ENCODE data around the gene GYS1.
"Not testable (repeated sequence)": the region's sequence is repeated elsewhere in the genome, so short reads cannot be mapped to it uniquely, and the experiment has no call there.

The GYS1 gene

DNA sequence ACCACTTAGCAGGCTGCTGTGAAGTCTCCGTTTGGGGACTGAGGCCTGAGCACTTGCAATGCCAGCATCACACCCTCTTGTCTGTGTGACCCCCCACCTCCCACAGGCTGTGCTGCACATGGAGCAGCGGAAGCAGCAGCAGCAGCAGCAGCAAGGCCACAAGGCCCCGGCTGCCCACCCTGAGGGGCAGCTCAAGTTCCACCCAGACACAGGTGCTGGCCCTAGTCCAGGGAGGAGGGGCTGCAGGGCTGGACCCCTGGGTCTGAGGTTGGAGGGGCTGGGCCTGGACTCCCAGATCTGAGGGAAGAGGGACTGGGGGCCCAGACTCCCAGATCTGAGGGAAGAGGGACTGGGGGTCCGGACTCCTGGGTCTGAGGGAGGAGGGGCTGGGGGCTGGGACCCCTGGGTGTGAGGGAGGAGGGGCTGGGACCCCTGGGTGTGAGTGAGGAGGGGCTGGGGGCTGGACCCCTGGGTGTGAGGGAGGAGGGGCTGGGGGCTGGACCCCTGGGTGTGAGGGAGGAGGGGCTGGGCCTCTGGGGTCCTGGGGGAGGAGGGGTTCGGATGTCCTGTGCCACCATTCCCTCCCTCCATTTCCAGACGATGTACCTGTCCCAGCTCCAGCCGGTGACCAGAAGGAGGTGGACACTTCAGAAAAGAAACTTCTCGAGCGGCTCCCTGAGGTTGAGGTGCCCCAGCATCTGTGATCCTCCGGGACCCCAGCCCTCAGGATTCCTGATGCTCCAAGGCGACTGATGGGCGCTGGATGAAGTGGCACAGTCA, 71.2 kb downstream of the GYS1 start:
- no peaks in the 10 kb centered on the region for H3K4me1 ChIP-seq (ENCODE audit: control insufficient read depth, insufficient read depth, low read length)
- H3K9me3 ChIP-seq (ENCODE audit: control insufficient read depth, insufficient read depth, low read depth, low read length), result no peaks in the 10 kb centered on the region
- no peak overlapping the region for H3K4me3 ChIP-seq (ENCODE audit: low read depth, low read length)
- no peak overlapping the region for H3K27ac ChIP-seq (ENCODE audit: extremely low read depth, low read depth, low read length)
- CTCF ChIA-PET, result no interaction called here
- H3K36me3 ChIP-seq (ENCODE audit: control insufficient read depth in 2 of 2, insufficient read depth in 1 of 2, low read length in 2 of 2), result peaks cover 15 to 40% of the 10 kb centered on the region in 2 experiments; a peak in 2 of 3 replicates
- TF ChIP-seq, protein P1, sequence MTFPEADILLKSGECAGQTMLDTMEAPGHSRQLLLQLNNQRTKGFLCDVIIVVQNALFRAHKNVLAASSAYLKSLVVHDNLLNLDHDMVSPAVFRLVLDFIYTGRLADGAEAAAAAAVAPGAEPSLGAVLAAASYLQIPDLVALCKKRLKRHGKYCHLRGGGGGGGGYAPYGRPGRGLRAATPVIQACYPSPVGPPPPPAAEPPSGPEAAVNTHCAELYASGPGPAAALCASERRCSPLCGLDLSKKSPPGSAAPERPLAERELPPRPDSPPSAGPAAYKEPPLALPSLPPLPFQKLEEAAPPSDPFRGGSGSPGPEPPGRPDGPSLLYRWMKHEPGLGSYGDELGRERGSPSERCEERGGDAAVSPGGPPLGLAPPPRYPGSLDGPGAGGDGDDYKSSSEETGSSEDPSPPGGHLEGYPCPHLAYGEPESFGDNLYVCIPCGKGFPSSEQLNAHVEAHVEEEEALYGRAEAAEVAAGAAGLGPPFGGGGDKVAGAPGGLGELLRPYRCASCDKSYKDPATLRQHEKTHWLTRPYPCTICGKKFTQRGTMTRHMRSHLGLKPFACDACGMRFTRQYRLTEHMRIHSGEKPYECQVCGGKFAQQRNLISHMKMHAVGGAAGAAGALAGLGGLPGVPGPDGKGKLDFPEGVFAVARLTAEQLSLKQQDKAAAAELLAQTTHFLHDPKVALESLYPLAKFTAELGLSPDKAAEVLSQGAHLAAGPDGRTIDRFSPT (tag by site-specific recombination; IDR thresholded peaks at IDR 0.05), result no peak
- TF ChIP-seq, protein P2, sequence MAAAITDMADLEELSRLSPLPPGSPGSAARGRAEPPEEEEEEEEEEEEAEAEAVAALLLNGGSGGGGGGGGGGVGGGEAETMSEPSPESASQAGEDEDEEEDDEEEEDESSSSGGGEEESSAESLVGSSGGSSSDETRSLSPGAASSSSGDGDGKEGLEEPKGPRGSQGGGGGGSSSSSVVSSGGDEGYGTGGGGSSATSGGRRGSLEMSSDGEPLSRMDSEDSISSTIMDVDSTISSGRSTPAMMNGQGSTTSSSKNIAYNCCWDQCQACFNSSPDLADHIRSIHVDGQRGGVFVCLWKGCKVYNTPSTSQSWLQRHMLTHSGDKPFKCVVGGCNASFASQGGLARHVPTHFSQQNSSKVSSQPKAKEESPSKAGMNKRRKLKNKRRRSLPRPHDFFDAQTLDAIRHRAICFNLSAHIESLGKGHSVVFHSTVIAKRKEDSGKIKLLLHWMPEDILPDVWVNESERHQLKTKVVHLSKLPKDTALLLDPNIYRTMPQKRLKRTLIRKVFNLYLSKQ (tag by site-specific recombination; IDR thresholded peaks at IDR 0.05; ENCODE audit: borderline replicate concordance), result no peak
- no peak for TF ChIP-seq ZSCAN16 (tag by site-specific recombination; IDR thresholded peaks at IDR 0.05)
- TF ChIP-seq ZNF76 (tag by site-specific recombination; IDR thresholded peaks at IDR 0.05; ENCODE audit: borderline replicate concordance, low read depth), result no peak
- POLR2A ChIA-PET, result interaction anchor here (0.5 to 0.7 kb wide), 3 partner anchors 77 to 1214 kb away, joined by 3 read pairs; no protein-coding TSS in a partner anchor

DNA sequence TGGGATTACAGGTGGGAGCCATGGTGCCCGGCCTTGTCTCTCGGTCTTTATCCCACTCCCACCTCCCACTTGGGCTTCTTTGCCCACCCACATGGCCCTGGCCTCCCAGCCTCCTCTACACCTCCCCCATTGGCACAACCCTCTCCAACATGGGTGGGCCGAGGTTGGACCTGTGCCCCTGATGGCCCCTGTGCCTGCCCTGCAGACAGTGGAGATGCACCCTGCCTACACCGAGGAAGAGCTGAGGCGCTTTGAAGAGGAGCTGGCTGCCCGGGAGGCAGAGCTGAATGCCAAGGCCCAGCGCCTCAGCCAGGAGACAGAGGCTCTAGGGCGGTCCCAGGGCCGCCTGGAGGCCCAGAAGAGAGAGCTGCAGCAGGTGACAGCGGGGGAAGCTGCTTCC, 72.2 kb downstream of the GYS1 start:
- POLR2A ChIA-PET, result interaction anchor here (0.5 kb wide), 1 partner anchor 76 kb away, joined by 3 read pairs; no protein-coding TSS in a partner anchor
- CTCF ChIA-PET, result interaction anchor here (0.6 kb wide), 1 partner anchor 53 kb away, joined by 3 read pairs; no protein-coding TSS in a partner anchor
- Histone ChIP-seq H3K9me3 (ENCODE audit: control insufficient read depth, insufficient read depth, low read depth, low read length) (no peaks in the 10 kb centered on the region), H3K36me3 (ENCODE audit: control insufficient read depth in 2 of 2, insufficient read depth in 1 of 2, low read length in 2 of 2) (peaks cover 18 to 42% of the 10 kb centered on the region in 2 experiments; a peak in 2 of 3 replicates), H3K27ac (ENCODE audit: extremely low read depth, low read depth, low read length) (no peak overlapping the region), H3K4me1 (ENCODE audit: control insufficient read depth, insufficient read depth, low read length) (no peaks in the 10 kb centered on the region), H3K4me3 (ENCODE audit: low read depth, low read length) (no peak overlapping the region)
- TF ChIP-seq, protein P3, sequence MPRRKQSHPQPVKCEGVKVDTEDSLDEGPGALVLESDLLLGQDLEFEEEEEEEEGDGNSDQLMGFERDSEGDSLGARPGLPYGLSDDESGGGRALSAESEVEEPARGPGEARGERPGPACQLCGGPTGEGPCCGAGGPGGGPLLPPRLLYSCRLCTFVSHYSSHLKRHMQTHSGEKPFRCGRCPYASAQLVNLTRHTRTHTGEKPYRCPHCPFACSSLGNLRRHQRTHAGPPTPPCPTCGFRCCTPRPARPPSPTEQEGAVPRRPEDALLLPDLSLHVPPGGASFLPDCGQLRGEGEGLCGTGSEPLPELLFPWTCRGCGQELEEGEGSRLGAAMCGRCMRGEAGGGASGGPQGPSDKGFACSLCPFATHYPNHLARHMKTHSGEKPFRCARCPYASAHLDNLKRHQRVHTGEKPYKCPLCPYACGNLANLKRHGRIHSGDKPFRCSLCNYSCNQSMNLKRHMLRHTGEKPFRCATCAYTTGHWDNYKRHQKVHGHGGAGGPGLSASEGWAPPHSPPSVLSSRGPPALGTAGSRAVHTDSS (tag by site-specific recombination; IDR thresholded peaks at IDR 0.05), result no peak
- 0 out of 2 replicates have a peak, but pooled peaks have one; percentile 20 for TF ChIP-seq ZFHX2 (tag by site-specific recombination; conservative IDR thresholded peaks at IDR 0.05)

DNA sequence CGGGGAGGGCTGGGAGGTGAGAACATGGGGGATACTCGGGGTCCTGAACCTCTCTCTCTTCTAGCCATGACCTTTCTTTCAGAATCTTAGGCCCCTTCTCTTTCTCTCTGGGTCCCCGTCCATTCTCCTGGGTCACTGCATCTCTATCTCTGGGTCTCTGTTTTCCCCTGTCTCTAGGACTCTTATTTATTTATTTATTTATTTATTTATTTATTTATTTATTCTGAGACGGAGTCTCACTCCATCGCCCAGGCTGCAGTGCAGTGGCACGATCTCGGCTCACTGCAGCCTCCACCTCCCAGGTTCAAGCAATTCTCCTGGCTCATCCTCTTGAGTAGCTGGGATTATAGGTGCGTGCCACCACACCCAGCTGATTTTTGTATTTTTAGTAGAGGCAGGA, 73.8 kb downstream of the GYS1 start:
- not testable (repeated sequence) for H3K27ac ChIP-seq (ENCODE audit: extremely low read depth, low read depth, low read length); H3K9me3 ChIP-seq (ENCODE audit: control insufficient read depth, insufficient read depth, low read depth, low read length); H3K4me1 ChIP-seq (ENCODE audit: control insufficient read depth, insufficient read depth, low read length); H3K4me3 ChIP-seq (ENCODE audit: low read depth, low read length)
- H3K36me3 ChIP-seq (ENCODE audit: control insufficient read depth in 2 of 2, insufficient read depth in 1 of 2, low read length in 2 of 2), result peaks cover 33 to 53% of the 10 kb centered on the region in 2 experiments; a peak in 2 of 3 replicates
- POLR2A ChIA-PET, result interaction anchor here (0.7 to 1.1 kb wide), 4 partner anchors 14 to 47 kb away, joined by 3 to 8 read pairs (median 4); partner anchors contain the start of genes DHDH and PPP1R15A
- CTCF ChIA-PET, result interaction anchor here (0.7 to 0.9 kb wide), 2 partner anchors 14 to 74 kb away, joined by 3 to 4 read pairs; partner anchors contain the start of genes GYS1 and RUVBL2
- TF ChIP-seq ZNF433 (tag by site-specific recombination; IDR thresholded peaks at IDR 0.05; ENCODE audit: low read depth) (peak; percentile 69; the same call in 1 of the 2 replicates), ZNF664 (tag by site-specific recombination; IDR thresholded peaks at IDR 0.05) (peak; percentile 72), ZNF266 (tag by site-specific recombination; IDR thresholded peaks at IDR 0.05; ENCODE audit: low read depth) (peak; percentile 66; the same call in 1 of the 2 replicates), ZXDB (tag by site-specific recombination; IDR thresholded peaks at IDR 0.05) (peak; percentile 39; the same call in 1 of the 2 replicates)
- TF ChIP-seq, protein P4, sequence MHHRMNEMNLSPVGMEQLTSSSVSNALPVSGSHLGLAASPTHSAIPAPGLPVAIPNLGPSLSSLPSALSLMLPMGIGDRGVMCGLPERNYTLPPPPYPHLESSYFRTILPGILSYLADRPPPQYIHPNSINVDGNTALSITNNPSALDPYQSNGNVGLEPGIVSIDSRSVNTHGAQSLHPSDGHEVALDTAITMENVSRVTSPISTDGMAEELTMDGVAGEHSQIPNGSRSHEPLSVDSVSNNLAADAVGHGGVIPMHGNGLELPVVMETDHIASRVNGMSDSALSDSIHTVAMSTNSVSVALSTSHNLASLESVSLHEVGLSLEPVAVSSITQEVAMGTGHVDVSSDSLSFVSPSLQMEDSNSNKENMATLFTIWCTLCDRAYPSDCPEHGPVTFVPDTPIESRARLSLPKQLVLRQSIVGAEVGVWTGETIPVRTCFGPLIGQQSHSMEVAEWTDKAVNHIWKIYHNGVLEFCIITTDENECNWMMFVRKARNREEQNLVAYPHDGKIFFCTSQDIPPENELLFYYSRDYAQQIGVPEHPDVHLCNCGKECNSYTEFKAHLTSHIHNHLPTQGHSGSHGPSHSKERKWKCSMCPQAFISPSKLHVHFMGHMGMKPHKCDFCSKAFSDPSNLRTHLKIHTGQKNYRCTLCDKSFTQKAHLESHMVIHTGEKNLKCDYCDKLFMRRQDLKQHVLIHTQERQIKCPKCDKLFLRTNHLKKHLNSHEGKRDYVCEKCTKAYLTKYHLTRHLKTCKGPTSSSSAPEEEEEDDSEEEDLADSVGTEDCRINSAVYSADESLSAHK (tag by site-specific recombination; IDR thresholded peaks at IDR 0.05), result peak; percentile 23; the same call in 1 of the 2 replicates
- TF ChIP-seq, protein P5, sequence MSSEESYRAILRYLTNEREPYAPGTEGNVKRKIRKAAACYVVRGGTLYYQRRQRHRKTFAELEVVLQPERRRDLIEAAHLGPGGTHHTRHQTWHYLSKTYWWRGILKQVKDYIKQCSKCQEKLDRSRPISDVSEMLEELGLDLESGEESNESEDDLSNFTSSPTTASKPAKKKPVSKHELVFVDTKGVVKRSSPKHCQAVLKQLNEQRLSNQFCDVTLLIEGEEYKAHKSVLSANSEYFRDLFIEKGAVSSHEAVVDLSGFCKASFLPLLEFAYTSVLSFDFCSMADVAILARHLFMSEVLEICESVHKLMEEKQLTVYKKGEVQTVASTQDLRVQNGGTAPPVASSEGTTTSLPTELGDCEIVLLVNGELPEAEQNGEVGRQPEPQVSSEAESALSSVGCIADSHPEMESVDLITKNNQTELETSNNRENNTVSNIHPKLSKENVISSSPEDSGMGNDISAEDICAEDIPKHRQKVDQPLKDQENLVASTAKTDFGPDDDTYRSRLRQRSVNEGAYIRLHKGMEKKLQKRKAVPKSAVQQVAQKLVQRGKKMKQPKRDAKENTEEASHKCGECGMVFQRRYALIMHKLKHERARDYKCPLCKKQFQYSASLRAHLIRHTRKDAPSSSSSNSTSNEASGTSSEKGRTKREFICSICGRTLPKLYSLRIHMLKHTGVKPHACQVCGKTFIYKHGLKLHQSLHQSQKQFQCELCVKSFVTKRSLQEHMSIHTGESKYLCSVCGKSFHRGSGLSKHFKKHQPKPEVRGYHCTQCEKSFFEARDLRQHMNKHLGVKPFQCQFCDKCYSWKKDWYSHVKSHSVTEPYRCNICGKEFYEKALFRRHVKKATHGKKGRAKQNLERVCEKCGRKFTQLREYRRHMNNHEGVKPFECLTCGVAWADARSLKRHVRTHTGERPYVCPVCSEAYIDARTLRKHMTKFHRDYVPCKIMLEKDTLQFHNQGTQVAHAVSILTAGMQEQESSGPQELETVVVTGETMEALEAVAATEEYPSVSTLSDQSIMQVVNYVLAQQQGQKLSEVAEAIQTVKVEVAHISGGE (tag by site-specific recombination; conservative IDR thresholded peaks at IDR 0.05; ENCODE audit: low read depth), result peak; percentile 71

Data from HEK293 (cell line).